Suprapubic skin (tissue), 4 donors: ENCODE measurements around the gene CDH4. TPM values are rescaled to one million over a fixed set of nuclear protein-coding genes. Genes with fewer than 3 reads are reported as not detected.

ENCODE experiments used
- DNase-seq, 2 donors: peaks; one replicate each; pipeline ENCODE4 v3.0.0-alpha.2; 2019; ENCODE audit warnings: low spot score in 2 of 2
- H3K27ac ChIP-seq: fragments of 200-600 bp; sonication (generic); one replicate; pipeline ENCODE4 v1.5.1; 2019
- H3K27me3 ChIP-seq: fragments of 200-600 bp; sonication (generic); one replicate; pipeline ENCODE4 v1.5.1; 2019
- H3K36me3 ChIP-seq: fragments of 200-600 bp; sonication (generic); one replicate; pipeline ENCODE4 v1.5.1; 2019
- H3K4me1 ChIP-seq: fragments of 200-600 bp; sonication (generic); one replicate; pipeline ENCODE4 v1.5.1; 2019
- H3K4me3 ChIP-seq: fragments of 200-600 bp; sonication (generic); one replicate; pipeline ENCODE4 v1.5.1; 2019; ENCODE audit warnings: mild to moderate bottlenecking
- H3K9me3 ChIP-seq: fragments of 200-600 bp; sonication (generic); one replicate; pipeline ENCODE4 v1.5.1; 2019
- CTCF ChIP-seq, 2 donors: fragments of 200-600 bp in 1 of 2; fragments of 450-650 bp in 1 of 2; sonication (generic) in 1 of 2; IDR thresholded peaks; one replicate each; pipeline ENCODE4 v1.5.1; 2016 to 2019; ENCODE audit warnings: antibody characterized with exemption in 2 of 2, mild to moderate bottlenecking in 1 of 2, moderate library complexity in 1 of 2
- EP300 ChIP-seq: sonication (generic); formaldehyde crosslinking; IDR thresholded peaks from one replicate; pipeline ENCODE4 v1.6.1; 2017; ENCODE audit warnings: antibody characterized with exemption
- POLR2A ChIP-seq, 2 donors: fragments of 450-650 bp; IDR thresholded peaks; one replicate each; pipeline ENCODE4 v1.6.1; 2017; ENCODE audit warnings: antibody characterized with exemption in 2 of 2, mild to moderate bottlenecking in 2 of 2, moderate library complexity in 2 of 2
- POLR2AphosphoS5 ChIP-seq, 3 donors: sonication (generic); formaldehyde crosslinking; IDR thresholded peaks; one replicate each; pipeline ENCODE4 v1.6.1; 2017; ENCODE audit warnings: antibody characterized with exemption in 3 of 3
- WGBS: methylation state at CpG from one replicate; pipeline ENCODE4 v1.1.5; 2018; 5-methylcytosine and 5-hydroxymethylcytosine counted together
- total RNA-seq, 4 donors: library from RNA; depleted of rRNA; stranded (reverse); fragments of >200 nt; gene quantifications; one replicate each; pipeline ENCODE4 v1.1.0, GENCODE V29; 2016

The CDH4 gene
- total RNA-seq, 4 donors from 2014 or later, result 0.91 to 5.9 (median 2.6) TPM

- Histone ChIP-seq H3K4me1 (no peaks in the 10 kb centered on the region), H3K27ac (no peak overlapping the region), H3K27me3 (peaks cover 4% of the 10 kb centered on the region), H3K36me3 (no peaks in the 10 kb centered on the region), H3K4me3 (no peak overlapping the region), H3K9me3 (peaks cover 7% of the 10 kb centered on the region)
- 94% methylated on average over 4 of the region's 4 CpGs for WGBS
- TF ChIP-seq POLR2A (IDR thresholded peaks at IDR 0.05) (no peak), CTCF (IDR thresholded peaks at IDR 0.05) (no peak), POLR2AphosphoS5 (IDR thresholded peaks at IDR 0.05) (no peak), EP300 (no peak)
- DNase-seq, result no peak
Measured at GRCh38 chr20:61413752-61414151, 161.7 kb downstream of the CDH4 start.

GRCh38 chr20:61414455-61414991 is 162.5 kb downstream of the CDH4 start:
- 69% methylated on average over 8 of the region's 11 CpGs for WGBS
- Histone ChIP-seq H3K4me1 (no peaks in the 10 kb centered on the region), H3K27ac (no peak overlapping the region), H3K36me3 (no peaks in the 10 kb centered on the region), H3K9me3 (peaks cover 7% of the 10 kb centered on the region), H3K4me3 (no peak overlapping the region), H3K27me3 (peaks cover 7% of the 10 kb centered on the region)
- TF ChIP-seq CTCF (IDR thresholded peaks at IDR 0.05) (no peak), POLR2AphosphoS5 (IDR thresholded peaks at IDR 0.05) (no peak), EP300 (no peak), POLR2A (IDR thresholded peaks at IDR 0.05) (no peak)
- DNase-seq, result no peak

GRCh38 chr20:61416546-61416945 is 164.5 kb downstream of the CDH4 start:
- no peaks in the 10 kb centered on the region for H3K36me3 ChIP-seq
- no peak overlapping the region for H3K27ac ChIP-seq
- peaks cover 14% of the 10 kb centered on the region for H3K27me3 ChIP-seq
- WGBS, result 98% methylated on average over 7 of the region's 7 CpGs
- TF ChIP-seq POLR2AphosphoS5 (IDR thresholded peaks at IDR 0.05), result no peak
- TF ChIP-seq EP300, result no peak
- no peak for TF ChIP-seq POLR2A (IDR thresholded peaks at IDR 0.05)
- H3K4me1 ChIP-seq, result no peaks in the 10 kb centered on the region
- H3K4me3 ChIP-seq, result no peak overlapping the region
- DNase-seq, result no peak
- H3K9me3 ChIP-seq, result peaks cover 13% of the 10 kb centered on the region

GRCh38 chr20:61417221-61417941 is 165.3 kb downstream of the CDH4 start:
- Histone ChIP-seq H3K36me3 (no peaks in the 10 kb centered on the region), H3K27me3 (peaks cover 14% of the 10 kb centered on the region), H3K27ac (no peak overlapping the region), H3K9me3 (peaks cover 13% of the 10 kb centered on the region), H3K4me1 (no peaks in the 10 kb centered on the region), H3K4me3 (no peak overlapping the region)
- TF ChIP-seq POLR2AphosphoS5 (IDR thresholded peaks at IDR 0.05) (no peak), CTCF (IDR thresholded peaks at IDR 0.05) (no peak), EP300 (no peak), POLR2A (IDR thresholded peaks at IDR 0.05) (no peak)
- 75% methylated on average over 16 of the region's 16 CpGs for WGBS
- no peak for DNase-seq

- 74% methylated on average over 7 of the region's 14 CpGs for WGBS
- Histone ChIP-seq H3K27ac (no peak overlapping the region), H3K27me3 (peaks cover 14% of the 10 kb centered on the region), H3K4me3 (no peak overlapping the region), H3K4me1 (no peaks in the 10 kb centered on the region), H3K9me3 (peaks cover 8% of the 10 kb centered on the region), H3K36me3 (no peaks in the 10 kb centered on the region)
- DNase-seq, result no peak
- TF ChIP-seq EP300, result no peak
- no peak for TF ChIP-seq POLR2A (IDR thresholded peaks at IDR 0.05)
- TF ChIP-seq CTCF (IDR thresholded peaks at IDR 0.05), result no peak
- TF ChIP-seq POLR2AphosphoS5 (IDR thresholded peaks at IDR 0.05), result no peak
Measured at GRCh38 chr20:61419010-61419409, 166.9 kb downstream of the CDH4 start.
